IMR-90 (cell line): ENCODE data around the gene SNX32. TPM values are rescaled to one million over a fixed set of nuclear protein-coding genes. Genes with fewer than 3 reads are reported as not detected.
A peak's percentile ranks its signal among the peaks of the same experiment; 100 is the strongest.

ENCODE experiments used
- ATAC-seq: fragments of 200-7000 bp; cut with Tn5 transposase; 2 replicates; pipeline ENCODE4 v1.9.1; 2020; ENCODE audit warnings: low read depth, mild to moderate bottlenecking, moderate library complexity
- BruUV-seq: library from RNA; stranded (reverse); fragments of 400-500 nt; replicated peaks from 2 replicates; lab custom pipeline; 2021; lab: Mats Ljungman, UMichigan
- CTCF ChIA-PET: fragments of 300-600 bp; formaldehyde crosslinking; extraction: SDS; loops from one replicate; lab custom pipeline; 2021; ENCODE audit warnings: antibody characterized with exemption; lab: Yijun Ruan, JAX
- POLR2A ChIA-PET: fragments of 300-600 bp; sonication (Branson Sonifier 250); formaldehyde crosslinking; loops from one replicate; lab custom pipeline; 2022; ENCODE audit warnings: antibody characterized with exemption; ENCODE audit not compliant: unreplicated experiment; lab: Charles Lee
- DNase-seq: peaks from one replicate; pipeline ENCODE4 v3.0.0; 2013
- H2AFZ ChIP-seq: replicated peaks from 2 replicates; pipeline ENCODE3; 2013; ENCODE audit warnings: low read length, mild to moderate bottlenecking; ENCODE audit not compliant: poor library complexity
- H2AK5ac ChIP-seq: 2 replicates; pipeline ENCODE4 v1.6.1; 2013; ENCODE audit warnings: low read depth, low read length, inconsistent platforms
- H2AK9ac ChIP-seq: replicated peaks from 2 replicates; pipeline ENCODE3; 2013; ENCODE audit warnings: mild to moderate bottlenecking, low read depth, low read length, moderate library complexity; ENCODE audit not compliant: poor library complexity
- H2BK120ac ChIP-seq: 2 replicates; pipeline ENCODE4 v1.6.1; 2013; ENCODE audit warnings: low read depth, low read length, inconsistent platforms
- H2BK15ac ChIP-seq: 3 replicates; pipeline ENCODE4 v1.6.1; 2013; ENCODE audit warnings: low read depth, low read length, inconsistent platforms
- H2BK20ac ChIP-seq: 2 replicates; pipeline ENCODE4 v1.6.1; 2013; ENCODE audit warnings: low read depth, mild to moderate bottlenecking, inconsistent platforms, low read length, moderate library complexity
- H2BK5ac ChIP-seq: 2 replicates; pipeline ENCODE4 v1.6.1; 2013; ENCODE audit warnings: mild to moderate bottlenecking, low read depth, low read length, inconsistent platforms; ENCODE audit not compliant: poor library complexity, severe bottlenecking
- H3K14ac ChIP-seq: replicated peaks from 2 replicates; pipeline ENCODE4 v1.6.1; 2013; ENCODE audit warnings: low read depth, low read length, inconsistent platforms
- H3K18ac ChIP-seq: 2 replicates; pipeline ENCODE4 v1.6.1; 2013; ENCODE audit warnings: low read depth, low read length, control low read depth
- H3K23ac ChIP-seq: 2 replicates; pipeline ENCODE4 v1.6.1; 2013; ENCODE audit warnings: low read depth, low read length, inconsistent platforms
- H3K27ac ChIP-seq: 2 replicates; pipeline ENCODE4 v1.5.1; 2013; ENCODE audit warnings: mild to moderate bottlenecking, control low read depth, low read length; ENCODE audit not compliant: insufficient read depth
- H3K27me3 ChIP-seq: 2 replicates; pipeline ENCODE4 v1.6.1; 2013; ENCODE audit warnings: low read length; ENCODE audit not compliant: control insufficient read depth, insufficient read depth
- H3K36me3 ChIP-seq: 2 replicates; pipeline ENCODE4 v1.6.1; 2013; ENCODE audit warnings: low read length, mixed read lengths; ENCODE audit not compliant: control insufficient read depth, insufficient read depth
- H3K4ac ChIP-seq: 2 replicates; pipeline ENCODE4 v1.6.1; 2013; ENCODE audit warnings: low read depth, low read length, inconsistent platforms
- H3K4me1 ChIP-seq: 2 replicates; pipeline ENCODE4 v1.6.1; 2013; ENCODE audit warnings: low read length, mixed read lengths; ENCODE audit not compliant: control insufficient read depth, insufficient read depth
- H3K4me2 ChIP-seq: 2 replicates; pipeline ENCODE4 v1.6.1; 2013; ENCODE audit warnings: low read depth, mild to moderate bottlenecking, control low read depth, low read length, moderate library complexity
- H3K4me3 ChIP-seq: 2 replicates; pipeline ENCODE4 v1.5.1; 2013; ENCODE audit warnings: low read depth, mild to moderate bottlenecking, control low read depth, low read length, moderate library complexity; ENCODE audit not compliant: insufficient read depth
- H3K56ac ChIP-seq: 2 replicates; pipeline ENCODE4 v1.6.1; 2013; ENCODE audit warnings: low read length, inconsistent platforms; ENCODE audit not compliant: insufficient read depth; ENCODE audit errors: extremely low read depth
- H3K79me1 ChIP-seq, 2 experiments: 2 replicates each; pipeline ENCODE4 v1.6.1; 2013; ENCODE audit warnings: low read length in 2 of 2, inconsistent platforms in 1 of 2, low read depth in 1 of 2
- H3K9ac ChIP-seq: 2 replicates; pipeline ENCODE4 v1.6.1; 2013; ENCODE audit warnings: low read depth, low read length, control low read depth
- H3K9me1 ChIP-seq: 2 replicates; pipeline ENCODE4 v1.6.1; 2013; ENCODE audit warnings: low read length, inconsistent platforms; ENCODE audit not compliant: insufficient read depth
- H3K9me3 ChIP-seq: 2 replicates; pipeline ENCODE4 v1.6.1; 2013; ENCODE audit warnings: low read length; ENCODE audit not compliant: control insufficient read depth, insufficient read depth
- H4K20me1 ChIP-seq: 2 replicates; pipeline ENCODE4 v1.6.1; 2013; ENCODE audit warnings: low read length, inconsistent platforms; ENCODE audit not compliant: insufficient read depth
- H4K5ac ChIP-seq: 2 replicates; pipeline ENCODE4 v1.6.1; 2013; ENCODE audit warnings: mild to moderate bottlenecking, low read depth, low read length, control low read depth
- H4K8ac ChIP-seq, 2 experiments: 2 replicates each; pipeline ENCODE4 v1.6.1; 2013; ENCODE audit warnings: low read depth in 2 of 2, low read length in 2 of 2, control low read depth in 1 of 2, inconsistent platforms in 1 of 2
- H4K91ac ChIP-seq: 2 replicates; pipeline ENCODE4 v1.6.1; 2013; ENCODE audit warnings: low read depth, low read length, inconsistent platforms; ENCODE audit not compliant: insufficient read depth
- BHLHE40 ChIP-seq: fragments of 150-350 bp; IDR thresholded peaks from 2 replicates; pipeline ENCODE4 v1.6.1; 2016; ENCODE audit warnings: mild to moderate bottlenecking, low read depth, low read length
- CEBPB ChIP-seq: IDR thresholded peaks from 2 replicates; pipeline ENCODE4 v1.6.1; 2012; ENCODE audit warnings: low read depth, low read length, improper control_type of control experiment
- CHD1 ChIP-seq: IDR thresholded peaks from 2 replicates; pipeline ENCODE4 v1.6.1; 2012; ENCODE audit warnings: low read depth, low read length, improper control_type of control experiment
- FOS ChIP-seq: fragments of 150-350 bp; IDR thresholded peaks from 2 replicates; pipeline ENCODE4 v1.6.1; 2016; ENCODE audit warnings: low read depth, low read length
- MAFK ChIP-seq: IDR thresholded peaks from 2 replicates; pipeline ENCODE4 v1.6.1; 2012; ENCODE audit warnings: low read depth, low read length, improper control_type of control experiment
- MAZ ChIP-seq: IDR thresholded peaks from 2 replicates; pipeline ENCODE4 v1.6.1; 2012; ENCODE audit warnings: low read depth, mild to moderate bottlenecking, low read length, improper control_type of control experiment, moderate library complexity, borderline replicate concordance
- MXI1 ChIP-seq: IDR thresholded peaks from 2 replicates; pipeline ENCODE4 v1.6.1; 2012; ENCODE audit warnings: low read depth, mild to moderate bottlenecking, low read length, moderate library complexity, borderline replicate concordance
- NFE2L2 ChIP-seq: fragments of 150-350 bp; IDR thresholded peaks from 2 replicates; pipeline ENCODE4 v1.6.1; 2016; ENCODE audit warnings: low read depth, mild to moderate bottlenecking, low read length
- POLR2A ChIP-seq: IDR thresholded peaks from 2 replicates; pipeline ENCODE4 v1.6.1; 2012; ENCODE audit warnings: mild to moderate bottlenecking, low read depth, low read length
- RAD21 ChIP-seq: IDR thresholded peaks from 2 replicates; pipeline ENCODE4 v1.6.1; 2012; ENCODE audit warnings: low read length, improper control_type of control experiment
- RCOR1 ChIP-seq: IDR thresholded peaks from 2 replicates; pipeline ENCODE4 v1.6.1; 2012; ENCODE audit warnings: mild to moderate bottlenecking, low read length, improper control_type of control experiment; ENCODE audit not compliant: insufficient replicate concordance
- RFX5 ChIP-seq: IDR thresholded peaks from 2 replicates; pipeline ENCODE4 v1.8.0; 2012; ENCODE audit warnings: low read depth, mild to moderate bottlenecking, low read length, moderate library complexity
- SMC3 ChIP-seq: fragments of 150-350 bp; IDR thresholded peaks from 2 replicates; pipeline ENCODE4 v1.6.1; 2016; ENCODE audit warnings: low read depth, mild to moderate bottlenecking, antibody characterized with exemption, low read length, moderate library complexity
- USF2 ChIP-seq: fragments of 150-350 bp; IDR thresholded peaks from 2 replicates; pipeline ENCODE4 v1.6.1; 2017; ENCODE audit warnings: mild to moderate bottlenecking, antibody characterized with exemption, low read length, low read depth
- WGBS, 2 experiments: methylation state at CpG; one replicate each; pipeline versions ENCODE4 v1.1.5 to v1.1.7; 2013; ENCODE audit warnings: missing lambda C conversion rate in 2 of 2; ENCODE audit not compliant: insufficient read length in 1 of 2; ENCODE audit errors: extremely low coverage in 2 of 2; 5-methylcytosine and 5-hydroxymethylcytosine counted together
- dilution Hi-C: fragments of 300-500 bp; cut with HindIII; formaldehyde crosslinking; loops from one replicate; pipeline ENCODE4 v1.14.3; 2018; ENCODE audit warnings: low sequenced_read_pairs; ENCODE audit not compliant: unreplicated experiment
- in situ Hi-C: fragments of 300-500 bp; cut with MboI; formaldehyde crosslinking; loops from 3 replicates; pipeline ENCODE4 v1.14.3; 2019; ENCODE audit warnings: low sequenced_read_pairs, inconsistent platforms, mixed read lengths
- intact Hi-C: fragments of 100-400 bp; cut with micrococcal nuclease; formaldehyde crosslinking; loops from 2 replicates; pipeline ENCODE4 v1.10.0; 2022
- polyA plus RNA-seq, 3 experiments: library from polyadenylated mRNA; depleted of rRNA; stranded (reverse); fragments of >200 nt; gene quantifications; 2 replicates each; pipeline ENCODE4 v1.2.3, GENCODE V29; 2012; ENCODE audit warnings: low replicate concordance in 1 of 3
- total RNA-seq: library from RNA; depleted of rRNA; stranded (reverse); fragments of >200 nt; gene quantifications from 2 replicates; pipeline ENCODE4 v1.2.3, GENCODE V29; 2012
- TF ChIP-seq, protein P1 (sequence below): fragments of 150-350 bp; IDR thresholded peaks from 2 replicates; pipeline ENCODE4 v1.6.1; 2016; ENCODE audit warnings: low read depth, mild to moderate bottlenecking, low read length, moderate library complexity, borderline replicate concordance

Gene SNX32
- total and polyA plus RNA-seq, 2 of the 4 experiments (the other 2 are of a cell fraction): 0.36 to 0.79 TPM

DNA sequence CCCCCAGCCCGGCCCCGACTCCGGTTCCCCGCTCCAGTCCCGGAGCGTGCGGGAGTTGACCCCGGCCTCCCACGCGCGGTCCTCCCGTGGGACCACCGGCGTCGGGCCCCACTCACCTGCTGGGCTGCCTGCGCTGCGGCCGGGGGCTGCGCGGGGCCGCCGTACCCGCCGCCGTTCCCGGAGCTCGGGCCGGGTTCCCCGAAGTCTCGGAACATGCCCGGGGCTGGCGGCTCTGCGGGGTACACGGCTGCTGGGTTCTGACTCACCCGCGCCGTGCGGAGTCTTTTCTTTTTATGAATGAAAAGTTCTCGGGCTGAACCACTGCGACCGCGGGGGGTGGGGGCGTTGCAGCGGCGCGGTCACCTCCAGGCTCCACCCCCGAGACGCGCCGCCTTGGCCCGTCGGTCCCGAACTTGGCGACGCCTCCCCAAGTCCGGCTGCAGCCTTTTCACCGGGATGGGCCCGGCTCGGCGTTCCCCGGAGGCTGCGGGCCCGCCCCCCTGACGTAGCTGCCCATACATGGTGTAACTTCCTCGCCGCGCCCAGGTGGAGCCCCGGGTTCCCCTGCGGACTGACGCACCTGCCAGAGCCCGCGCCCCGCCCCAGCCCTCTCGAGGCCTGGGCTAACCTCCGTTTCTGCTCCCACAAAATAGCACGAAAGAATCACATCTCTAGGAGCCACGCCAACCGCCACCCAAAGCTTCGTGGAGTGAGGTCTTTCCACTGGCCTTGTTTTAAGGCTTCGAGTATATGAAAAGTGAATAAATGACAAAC is 66.5 kb downstream of the SNX32 start, which contains the start of gene FOSL1:
Gene FOSL1, minus strand, starts transcription at position 264 of the 774 bp plus-strand sequence. Its CDS starts 49 bp downstream, at position 215.
- Histone ChIP-seq H2BK20ac (peak within 1 kb of the TSS; percentile 65), H3K4me2 (peak within 1 kb of the TSS; percentile 78), H3K9me3 (no peaks in the 10 kb centered on the region), H2BK120ac (peak within 1 kb of the TSS; percentile 100), H3K9me1 (peaks cover 21% of the 10 kb centered on the region), H4K8ac (peak within 1 kb of the TSS; percentile 88 to 93), H3K27ac (peak within 1 kb of the TSS; percentile 100), H2AK9ac (peak within 1 kb of the TSS; percentile 99), H4K5ac (peak within 1 kb of the TSS; percentile 82), H3K9ac (peak within 1 kb of the TSS; percentile 99), H3K36me3 (peaks cover 19% of the 10 kb centered on the region), H4K20me1 (peaks cover 43% of the 10 kb centered on the region), H3K4me1 (peaks cover 38% of the 10 kb centered on the region), H2BK5ac (peak within 1 kb of the TSS; percentile 100), H3K4me3 (peak within 1 kb of the TSS; percentile 98), H3K18ac (peak within 1 kb of the TSS; percentile 96), H3K23ac (peak within 1 kb of the TSS; percentile 100), H3K79me1 (peaks cover 28 to 45% of the 10 kb centered on the region in 2 experiments), H3K27me3 (no peaks in the 10 kb centered on the region), H2AFZ (peak within 1 kb of the TSS; percentile 72), H3K14ac (peak within 1 kb of the TSS; percentile 100), H2BK15ac (peak within 1 kb of the TSS; percentile 99), H2AK5ac (peak within 1 kb of the TSS; percentile 99), H3K56ac (peak within 1 kb of the TSS; percentile 99), H4K91ac (peak within 1 kb of the TSS; percentile 97), H3K4ac (peak within 1 kb of the TSS; percentile 99)
- dilution Hi-C loops: no loop called here
- intact Hi-C loops: loop anchor here (2.0 kb wide), 1 partner anchor 14 kb away; no protein-coding TSS in a partner anchor
- 0% methylated on average over 35 of the region's 80 CpGs; no CpG with 5 or more reads in 1 of the 2 experiments for WGBS, 2 experiments
- POLR2A ChIA-PET: interaction anchor here (0.6 to 2.9 kb wide), 7 partner anchors 9 to 34 kb away, joined by 3 to 17 read pairs (median 3); partner anchors contain the start of gene FIBP
- ATAC-seq: peak; percentile 78
- CTCF ChIA-PET: interaction anchor here (0.6 to 1.1 kb wide), 2 partner anchors 12 to 257 kb away, joined by 3 to 4 read pairs; partner anchors contain the start of gene FIBP
- BruUV-seq: no TSS peak
- in situ Hi-C loops: no loop called here
- peak; percentile 97 for DNase-seq
- TF ChIP-seq NFE2L2: no peak; the same call in 1 of the 2 replicates
- TF ChIP-seq MXI1: no peak; the same call in 1 of the 2 replicates
- no peak for TF ChIP-seq RCOR1
- 0 out of 2 replicates have a peak, but pooled peaks have one; percentile 1 for TF ChIP-seq RAD21
- TF ChIP-seq FOS: peak; percentile 64; the same call in 1 of the 2 replicates
- TF ChIP-seq MAFK: no peak
- no peak for TF ChIP-seq RFX5
- TF ChIP-seq, protein P1, sequence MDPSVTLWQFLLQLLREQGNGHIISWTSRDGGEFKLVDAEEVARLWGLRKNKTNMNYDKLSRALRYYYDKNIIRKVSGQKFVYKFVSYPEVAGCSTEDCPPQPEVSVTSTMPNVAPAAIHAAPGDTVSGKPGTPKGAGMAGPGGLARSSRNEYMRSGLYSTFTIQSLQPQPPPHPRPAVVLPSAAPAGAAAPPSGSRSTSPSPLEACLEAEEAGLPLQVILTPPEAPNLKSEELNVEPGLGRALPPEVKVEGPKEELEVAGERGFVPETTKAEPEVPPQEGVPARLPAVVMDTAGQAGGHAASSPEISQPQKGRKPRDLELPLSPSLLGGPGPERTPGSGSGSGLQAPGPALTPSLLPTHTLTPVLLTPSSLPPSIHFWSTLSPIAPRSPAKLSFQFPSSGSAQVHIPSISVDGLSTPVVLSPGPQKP: no peak
- TF ChIP-seq USF2: 0 out of 2 replicates have a peak, but pooled peaks have one; percentile 3
- TF ChIP-seq POLR2A: peak; percentile 99
- TF ChIP-seq BHLHE40: peak; percentile 94
- no peak for TF ChIP-seq SMC3
- TF ChIP-seq MAZ: peak; percentile 92; the same call in 1 of the 2 replicates
- TF ChIP-seq CHD1: peak; percentile 72; the same call in 1 of the 2 replicates
- peak; percentile 40; the same call in 1 of the 2 replicates for TF ChIP-seq CEBPB
